A673 (cell line): ENCODE data around the gene LUC7L. TPM values are rescaled to one million over a fixed set of nuclear protein-coding genes. Genes with fewer than 3 reads are reported as not detected.

ENCODE experiments used
- BruUV-seq: library from RNA; stranded (reverse); fragments of 400-500 nt; replicated peaks from 2 replicates; lab custom pipeline; 2021; lab: Mats Ljungman, UMichigan
- CTCF ChIA-PET: fragments of 300-600 bp; sonication (Branson Sonifier 250); formaldehyde crosslinking; loops from one replicate; lab custom pipeline; 2022; ENCODE audit warnings: antibody characterized with exemption; lab: Charles Lee
- POLR2A ChIA-PET: fragments of 300-600 bp; sonication (Branson Sonifier 250); formaldehyde crosslinking; loops from one replicate; lab custom pipeline; 2022; ENCODE audit warnings: antibody characterized with exemption; ENCODE audit not compliant: low non-redundant PET; lab: Charles Lee
- DNase-seq: peaks from one replicate; pipeline ENCODE4 v3.0.0-alpha.2; 2015; ENCODE audit warnings: low spot score
- H3K27ac ChIP-seq: fragments of 200-600 bp; sonication (generic); 2 replicates; pipeline ENCODE4 v1.5.1; 2016; ENCODE audit warnings: mixed run types, low read depth, mild to moderate bottlenecking, mixed read lengths, antibody characterized with exemption, low read length; ENCODE audit not compliant: poor library complexity, severe bottlenecking
- H3K27me3 ChIP-seq: fragments of 200-600 bp; sonication (generic); replicated peaks from 2 replicates; pipeline ENCODE4 v1.6.1; 2017; ENCODE audit warnings: mixed run types, low read depth, mild to moderate bottlenecking, mixed read lengths, antibody characterized with exemption, low read length; ENCODE audit not compliant: insufficient read depth, poor library complexity
- H3K36me3 ChIP-seq: fragments of 200-600 bp; sonication (generic); 2 replicates; pipeline ENCODE4 v1.6.1; 2016; ENCODE audit warnings: mixed run types, mild to moderate bottlenecking, mixed read lengths, antibody characterized with exemption, low read length; ENCODE audit not compliant: insufficient read depth, poor library complexity, severe bottlenecking
- H3K4me1 ChIP-seq: fragments of 200-600 bp; sonication (generic); 2 replicates; pipeline ENCODE4 v1.6.1; 2017; ENCODE audit warnings: mixed run types, mild to moderate bottlenecking, mixed read lengths, antibody characterized with exemption, low read length; ENCODE audit not compliant: insufficient read depth, poor library complexity, severe bottlenecking
- H3K4me3 ChIP-seq: fragments of 200-600 bp; sonication (generic); 2 replicates; pipeline ENCODE4 v1.5.1; 2016; ENCODE audit warnings: low read depth, mixed run types, mild to moderate bottlenecking, mixed read lengths, low read length; ENCODE audit not compliant: poor library complexity, severe bottlenecking
- H3K9me3 ChIP-seq: fragments of 200-600 bp; sonication (generic); 2 replicates; pipeline ENCODE4 v1.6.1; 2016; ENCODE audit warnings: mixed run types, low read depth, mild to moderate bottlenecking, mixed read lengths, antibody characterized with exemption, low read length; ENCODE audit not compliant: poor library complexity, severe bottlenecking
- EZH2 ChIP-seq: fragments of 200-600 bp; sonication (generic); IDR thresholded peaks from 2 replicates; pipeline ENCODE4 v1.6.1; 2017; ENCODE audit warnings: borderline replicate concordance, low read depth, mild to moderate bottlenecking, mixed read lengths, antibody characterized with exemption, low read length; ENCODE audit not compliant: poor library complexity, severe bottlenecking
- intact Hi-C: fragments of 100-400 bp; cut with micrococcal nuclease; formaldehyde crosslinking; loops from one replicate; pipeline ENCODE4 v1.10.0; 2022; ENCODE audit not compliant: unreplicated experiment
- total RNA-seq: library from RNA; stranded (reverse); gene quantifications from 2 replicates; pipeline ENCODE4 v1.2.3, GENCODE V29; 2021
- TF ChIP-seq, protein P1 (sequence below): fragments of 300-800, 200-600 bp; sonication (generic); conservative IDR thresholded peaks from 2 replicates; pipeline ENCODE4 v1.5.1; 2017; ENCODE audit warnings: low read depth, mild to moderate bottlenecking, antibody characterized with exemption, low read length, moderate library complexity, mixed read lengths

Gene LUC7L
- total RNA-seq, 1 experiment from 2014 or later = 152 TPM

GRCh38 chr16:181565-182021 lies 47.7 kb downstream of the LUC7L start:
- intact Hi-C loops = loop anchor here (1.0 to 2.0 kb wide), 3 partner anchors 65 to 116 kb away; no protein-coding TSS in a partner anchor
- Histone ChIP-seq H3K4me1 (peaks cover 19% of the 10 kb centered on the region), H3K27me3 (peaks cover 13% of the 10 kb centered on the region), H3K27ac (no peak overlapping the region), H3K9me3 (no peaks in the 10 kb centered on the region), H3K4me3 (peak overlapping the region; percentile 52), H3K36me3 (no peaks in the 10 kb centered on the region)
- TF ChIP-seq, protein P1, sequence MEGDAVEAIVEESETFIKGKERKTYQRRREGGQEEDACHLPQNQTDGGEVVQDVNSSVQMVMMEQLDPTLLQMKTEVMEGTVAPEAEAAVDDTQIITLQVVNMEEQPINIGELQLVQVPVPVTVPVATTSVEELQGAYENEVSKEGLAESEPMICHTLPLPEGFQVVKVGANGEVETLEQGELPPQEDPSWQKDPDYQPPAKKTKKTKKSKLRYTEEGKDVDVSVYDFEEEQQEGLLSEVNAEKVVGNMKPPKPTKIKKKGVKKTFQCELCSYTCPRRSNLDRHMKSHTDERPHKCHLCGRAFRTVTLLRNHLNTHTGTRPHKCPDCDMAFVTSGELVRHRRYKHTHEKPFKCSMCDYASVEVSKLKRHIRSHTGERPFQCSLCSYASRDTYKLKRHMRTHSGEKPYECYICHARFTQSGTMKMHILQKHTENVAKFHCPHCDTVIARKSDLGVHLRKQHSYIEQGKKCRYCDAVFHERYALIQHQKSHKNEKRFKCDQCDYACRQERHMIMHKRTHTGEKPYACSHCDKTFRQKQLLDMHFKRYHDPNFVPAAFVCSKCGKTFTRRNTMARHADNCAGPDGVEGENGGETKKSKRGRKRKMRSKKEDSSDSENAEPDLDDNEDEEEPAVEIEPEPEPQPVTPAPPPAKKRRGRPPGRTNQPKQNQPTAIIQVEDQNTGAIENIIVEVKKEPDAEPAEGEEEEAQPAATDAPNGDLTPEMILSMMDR = peak; percentile 95
- TF ChIP-seq EZH2 = no peak
- ChIA-PET POLR2A (no interaction called here), CTCF (interaction anchor here (0.5 to 0.6 kb wide), 2 partner anchors 50 to 84 kb away, joined by 3 to 4 read pairs; no protein-coding TSS in a partner anchor)
- DNase-seq = no peak
- BruUV-seq = no TSS peak

DNA sequence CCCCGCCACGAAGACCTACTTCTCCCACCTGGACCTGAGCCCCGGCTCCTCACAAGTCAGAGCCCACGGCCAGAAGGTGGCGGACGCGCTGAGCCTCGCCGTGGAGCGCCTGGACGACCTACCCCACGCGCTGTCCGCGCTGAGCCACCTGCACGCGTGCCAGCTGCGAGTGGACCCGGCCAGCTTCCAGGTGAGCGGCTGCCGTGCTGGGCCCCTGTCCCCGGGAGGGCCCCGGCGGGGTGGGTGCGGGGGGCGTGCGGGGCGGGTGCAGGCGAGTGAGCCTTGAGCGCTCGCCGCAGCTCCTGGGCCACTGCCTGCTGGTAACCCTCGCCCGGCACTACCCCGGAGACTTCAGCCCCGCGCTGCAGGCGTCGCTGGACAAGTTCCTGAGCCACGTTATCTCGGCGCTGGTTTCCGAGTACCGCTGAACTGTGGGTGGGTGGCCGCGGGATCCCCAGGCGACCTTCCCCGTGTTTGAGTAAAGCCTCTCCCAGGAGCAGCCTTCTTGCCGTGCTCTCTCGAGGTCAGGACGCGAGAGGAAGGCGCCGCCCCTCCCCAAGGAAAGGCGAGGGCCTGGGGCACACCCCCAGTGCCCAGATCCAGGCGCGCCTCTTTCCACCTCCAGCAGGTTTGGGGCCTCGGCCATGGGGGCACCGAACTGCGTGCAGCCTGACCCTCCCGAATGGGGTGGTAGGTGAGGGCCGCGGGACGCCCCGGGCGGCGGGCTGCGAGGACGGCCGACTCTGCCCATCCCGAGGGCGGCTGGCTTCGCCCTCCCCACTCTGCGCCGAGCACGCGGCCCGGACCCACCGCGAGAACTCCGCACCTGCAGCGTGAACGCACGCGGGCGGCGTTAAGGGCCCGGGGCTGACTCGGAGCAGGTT lies 48.3 kb downstream of the LUC7L start:
- ChIA-PET CTCF (interaction anchor here (0.6 to 1.3 kb wide), 4 partner anchors 63 to 115 kb away, joined by 3 to 10 read pairs (median 4); no protein-coding TSS in a partner anchor), POLR2A (no interaction called here)
- Histone ChIP-seq H3K36me3 (no peaks in the 10 kb centered on the region), H3K4me1 (peaks cover 19% of the 10 kb centered on the region), H3K4me3 (peak overlapping the region; percentile 52), H3K9me3 (no peaks in the 10 kb centered on the region), H3K27ac (no peak overlapping the region), H3K27me3 (peaks cover 13% of the 10 kb centered on the region)
- TF ChIP-seq, protein P1 = no peak
- TF ChIP-seq EZH2 = no peak
- peak; percentile 92 for DNase-seq
- BruUV-seq = no TSS peak
- intact Hi-C loops = loop anchor here (1.0 to 2.0 kb wide), 3 partner anchors 64 to 116 kb away; no protein-coding TSS in a partner anchor

GRCh38 chr16:180101-180675 lies 49.1 kb downstream of the LUC7L start, which contains the start of gene HBQ1:
Gene HBQ1, plus strand, starts transcription at chr16:180459. Its CDS starts 28 bp downstream, at chr16:180487.
- intact Hi-C loops = loop anchor here (2.0 kb wide), 1 partner anchor 63 kb away; no protein-coding TSS in a partner anchor
- peak within 1 kb of the TSS; percentile 52 for H3K4me3 ChIP-seq
- peaks cover 23% of the 10 kb centered on the region for H3K4me1 ChIP-seq
- H3K9me3 ChIP-seq = no peaks in the 10 kb centered on the region
- no peak for TF ChIP-seq EZH2
- TF ChIP-seq, protein P1 = peak; percentile 53
- DNase-seq = peak; percentile 65
- peaks cover 13% of the 10 kb centered on the region for H3K27me3 ChIP-seq
- POLR2A ChIA-PET = no interaction called here
- CTCF ChIA-PET = interaction anchor here (0.6 to 1.3 kb wide), 4 partner anchors 63 to 115 kb away, joined by 3 to 10 read pairs (median 4); no protein-coding TSS in a partner anchor
- no peaks in the 10 kb centered on the region for H3K36me3 ChIP-seq
- no TSS peak for BruUV-seq
- H3K27ac ChIP-seq = no peak within 1 kb of the TSS
